OCI-LY3 (cell line): ENCODE data around the gene FMOD.

Source experiments
- CTCF ChIP-seq: fragments of 200-600, 300-600 bp; sonication (generic); IDR thresholded peaks from 2 replicates; pipeline ENCODE4 v1.5.1; 2014; ENCODE audit warnings: antibody characterized with exemption, low read length, low read depth
- EZH2phosphoT487 ChIP-seq: fragments of 200-600 bp; shearing (Covaris generic); IDR thresholded peaks from 2 replicates; pipeline ENCODE4 v1.6.1; 2018; ENCODE audit warnings: antibody characterized with exemption, mixed run types, low read depth

- TF ChIP-seq CTCF = no peak
- TF ChIP-seq EZH2phosphoT487 = no peak
Observed at GRCh38 chr1:203382026-203382425, 31.1 kb upstream of the FMOD start.
